AG08396 (cell line): ENCODE measurements around the gene TSSK3.
A peak's percentile ranks its signal among the peaks of the same experiment; 100 is the strongest.

Source experiments
- DNase-seq: peaks from one replicate; pipeline ENCODE4 v3.0.0; 2012; ENCODE audit warnings: low spot score, mixed read lengths

The TSSK3 gene, protein sequence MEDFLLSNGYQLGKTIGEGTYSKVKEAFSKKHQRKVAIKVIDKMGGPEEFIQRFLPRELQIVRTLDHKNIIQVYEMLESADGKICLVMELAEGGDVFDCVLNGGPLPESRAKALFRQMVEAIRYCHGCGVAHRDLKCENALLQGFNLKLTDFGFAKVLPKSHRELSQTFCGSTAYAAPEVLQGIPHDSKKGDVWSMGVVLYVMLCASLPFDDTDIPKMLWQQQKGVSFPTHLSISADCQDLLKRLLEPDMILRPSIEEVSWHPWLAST

DNA sequence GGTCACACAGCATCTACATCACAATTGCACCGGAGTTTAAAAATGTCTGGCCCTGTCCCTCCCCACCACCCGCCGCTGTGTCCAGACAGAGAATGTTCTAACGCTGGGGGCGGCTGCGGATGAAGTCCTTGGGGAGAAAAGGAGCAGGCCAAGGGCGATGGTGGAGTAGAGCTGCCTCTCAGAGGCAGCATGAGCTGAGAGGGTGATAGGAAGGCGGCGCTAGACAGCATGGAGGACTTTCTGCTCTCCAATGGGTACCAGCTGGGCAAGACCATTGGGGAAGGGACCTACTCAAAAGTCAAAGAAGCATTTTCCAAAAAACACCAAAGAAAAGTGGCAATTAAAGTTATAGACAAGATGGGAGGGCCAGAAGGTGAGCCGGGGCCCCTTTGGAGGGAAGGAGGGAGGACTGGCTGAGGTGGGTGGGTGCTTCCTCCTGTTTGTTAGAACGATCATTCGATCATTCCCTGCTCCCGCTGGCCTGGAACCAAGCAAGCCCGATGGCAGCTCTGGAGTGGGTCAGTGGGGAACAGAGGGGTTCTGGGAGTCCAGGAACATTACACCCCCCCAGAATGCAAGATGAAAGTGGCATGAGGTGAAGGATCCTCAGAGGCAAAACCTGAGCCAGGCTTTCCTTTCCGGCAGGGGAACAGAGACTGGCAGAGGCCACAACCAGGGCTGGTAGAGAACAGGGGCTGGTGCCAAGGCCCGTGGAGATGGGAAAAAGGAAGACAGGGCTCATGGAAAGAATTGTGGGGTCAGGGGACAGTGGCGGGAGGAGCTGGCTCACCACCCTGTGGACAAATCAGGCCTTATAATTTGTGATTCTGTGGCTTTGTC is at the start of gene TSSK3, which contains the start of gene FAM229A:
TSSK3 (plus strand) TSS at position 66 of the 840 bp plus-strand sequence; CDS start at position 229, 163 bp downstream.
FAM229A (minus strand) TSS at position 12 of the 840 bp plus-strand sequence. CDS start 394 bp downstream, outside the sequence.
- DNase-seq = no peak

DNA sequence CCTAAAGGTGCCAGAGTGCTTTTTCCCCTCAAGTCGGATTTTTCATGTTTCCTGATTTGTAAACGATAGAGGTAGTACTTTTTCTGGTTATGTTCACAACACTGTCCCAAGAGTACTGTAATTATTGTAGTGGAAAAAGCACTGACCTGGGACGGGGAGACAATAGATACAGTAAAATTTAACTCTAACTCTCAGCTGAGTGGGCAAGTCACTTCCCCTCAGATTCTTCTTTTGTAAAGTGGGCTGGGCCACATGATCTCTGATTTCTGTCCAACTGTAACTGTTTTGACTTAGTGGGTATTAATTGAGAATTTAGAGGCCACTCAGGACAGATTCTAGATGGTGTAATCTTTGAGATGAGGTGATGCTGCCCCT is 45.4 kb upstream of the TSSK3 start:
- DNase-seq = no peak

DNA sequence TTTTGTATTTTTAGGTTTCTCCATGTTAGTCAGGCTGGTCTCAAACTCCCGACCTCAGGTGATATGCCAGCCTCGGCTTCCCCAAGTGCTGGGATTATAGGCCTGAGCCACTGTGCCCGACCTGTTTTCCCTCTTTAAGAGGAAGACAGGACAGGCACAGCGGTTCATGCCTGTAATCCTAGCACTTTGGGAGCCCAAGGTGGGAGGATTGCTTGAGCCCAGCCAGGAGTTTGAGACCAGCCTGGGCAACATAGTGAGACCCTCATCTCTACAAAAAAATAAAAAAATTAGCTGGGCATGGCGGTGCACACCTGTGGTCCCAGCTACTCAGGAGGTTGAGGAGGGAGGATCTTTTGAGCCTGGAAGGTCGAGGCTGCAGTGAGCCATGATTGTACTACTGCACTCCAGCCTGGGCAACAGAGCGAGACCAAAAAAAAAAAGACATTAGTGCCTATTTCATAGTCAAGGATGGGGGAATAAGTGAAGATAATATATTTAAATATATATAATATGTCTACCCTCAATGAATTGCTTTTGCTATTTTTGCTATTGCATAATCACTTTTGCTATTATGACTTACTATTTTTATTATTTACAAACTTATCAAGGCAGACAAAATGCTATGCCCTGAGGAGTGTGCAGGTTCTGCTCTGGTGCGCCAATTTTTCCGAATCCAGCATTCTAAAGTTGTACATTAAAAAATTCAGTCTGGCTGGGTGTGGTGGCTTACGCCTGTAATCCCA is 44.0 kb upstream of the TSSK3 start:
- DNase-seq = no peak

DNA sequence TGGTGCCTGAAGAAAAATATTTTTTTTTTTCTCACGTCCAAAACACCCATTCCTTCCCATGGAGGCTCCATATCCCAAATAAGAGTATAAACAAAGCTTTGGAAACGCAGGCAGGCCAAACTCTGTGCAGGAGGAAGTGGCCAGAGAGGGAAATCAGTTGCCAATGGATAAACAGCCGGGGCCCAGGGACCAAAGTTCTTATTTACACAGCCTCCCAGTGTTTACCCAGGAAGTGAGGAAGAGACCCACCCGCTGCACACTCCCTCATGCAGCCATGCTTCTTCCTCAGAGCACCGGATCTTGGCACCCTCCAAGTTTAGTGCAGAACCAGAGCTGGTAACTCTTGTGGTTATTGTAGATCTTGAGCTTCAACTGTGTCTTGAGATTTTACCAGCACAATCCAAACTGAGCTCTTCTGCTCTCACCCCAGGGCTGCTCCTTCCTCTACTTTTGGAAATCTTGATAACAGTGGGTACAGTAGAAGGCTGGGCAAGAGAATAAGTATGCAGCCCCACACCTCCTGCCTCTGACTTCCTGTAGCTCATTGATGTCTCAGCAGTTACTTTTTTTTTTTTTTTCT is 40.5 kb upstream of the TSSK3 start:
- DNase-seq = no peak

DNA sequence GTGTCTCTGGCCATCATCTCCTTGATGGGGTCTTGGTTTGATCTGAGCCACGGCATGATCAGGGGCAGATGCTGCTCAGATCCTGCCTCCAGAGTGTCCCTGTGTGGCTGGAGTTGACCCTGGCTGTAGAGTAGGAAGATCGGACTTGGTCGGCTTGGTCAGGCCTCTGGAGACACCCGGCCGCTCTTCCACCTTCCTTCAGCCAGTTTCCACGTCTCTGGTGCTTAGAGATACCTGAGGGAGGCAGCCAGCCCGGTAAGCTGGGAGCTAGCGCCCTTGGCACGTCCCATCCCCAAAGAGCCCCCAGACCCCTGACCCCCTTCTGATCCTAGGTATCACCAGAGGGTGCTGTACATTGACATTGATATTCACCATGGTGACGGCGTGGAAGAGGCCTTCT is 35.1 kb upstream of the TSSK3 start:
- DNase-seq = no peak

DNA sequence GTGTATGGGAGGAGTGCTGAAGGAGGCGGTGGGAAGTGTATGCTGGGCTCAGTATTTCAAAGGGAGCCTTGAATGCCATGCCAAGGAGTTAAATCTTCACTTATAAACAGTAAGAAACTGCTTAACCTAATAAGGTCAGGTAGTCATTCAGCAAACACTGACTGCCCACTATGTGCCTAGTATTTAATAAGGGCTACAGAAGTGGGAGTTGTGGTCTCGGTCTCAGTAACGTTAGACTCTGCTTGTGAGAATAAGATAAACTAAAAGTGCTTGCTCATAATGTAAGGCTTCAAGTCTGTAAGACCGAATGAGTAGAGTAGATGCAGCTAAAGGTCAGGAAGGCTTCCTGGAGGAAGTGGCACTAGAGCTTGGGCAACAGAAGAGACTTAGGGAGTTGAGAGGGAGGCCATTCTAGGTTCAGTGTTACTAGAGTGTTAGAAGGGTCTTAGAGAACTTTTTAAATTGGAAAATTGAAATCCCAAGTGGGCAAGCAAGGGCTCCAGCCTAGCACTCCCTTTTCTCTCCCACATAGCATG is 32.3 kb upstream of the TSSK3 start:
- no peak for DNase-seq

DNA sequence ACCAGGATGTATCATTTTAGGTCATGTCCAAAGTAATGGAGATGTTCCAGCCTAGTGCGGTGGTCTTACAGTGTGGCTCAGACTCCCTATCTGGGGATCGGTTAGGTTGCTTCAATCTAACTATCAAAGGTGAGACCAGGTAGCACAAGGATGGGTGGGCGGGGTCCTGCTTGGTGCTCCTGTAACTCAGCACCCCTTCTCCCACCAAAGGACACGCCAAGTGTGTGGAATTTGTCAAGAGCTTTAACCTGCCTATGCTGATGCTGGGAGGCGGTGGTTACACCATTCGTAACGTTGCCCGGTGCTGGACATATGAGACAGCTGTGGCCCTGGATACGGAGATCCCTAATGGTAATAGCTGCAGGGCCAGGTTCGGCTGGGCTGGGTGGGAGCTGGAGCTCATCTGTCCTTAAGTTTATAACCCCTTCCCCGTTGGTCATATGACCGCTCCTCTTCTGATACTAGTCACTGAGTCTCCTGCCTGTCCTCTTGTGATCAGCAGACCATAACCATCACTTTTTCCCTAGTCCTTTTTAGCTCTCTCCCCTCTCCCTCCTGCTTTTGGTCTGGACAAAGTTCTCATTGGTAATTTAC is 31.7 kb upstream of the TSSK3 start:
- DNase-seq = no peak

DNA sequence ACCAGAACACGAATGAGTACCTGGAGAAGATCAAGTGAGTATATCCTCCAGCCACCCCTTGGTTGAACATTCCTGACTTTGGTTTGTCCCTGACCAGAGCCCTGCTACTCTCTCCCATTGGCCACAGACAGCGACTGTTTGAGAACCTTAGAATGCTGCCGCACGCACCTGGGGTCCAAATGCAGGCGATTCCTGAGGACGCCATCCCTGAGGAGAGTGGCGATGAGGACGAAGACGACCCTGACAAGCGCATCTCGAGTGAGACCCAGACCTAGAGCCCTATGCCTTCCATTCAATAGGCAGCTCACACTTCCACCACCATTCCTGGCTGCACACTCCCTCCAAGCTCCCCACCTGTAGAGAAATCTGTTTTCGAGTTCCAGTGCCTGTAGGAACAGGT is 30.8 kb upstream of the TSSK3 start:
- DNase-seq = no peak

DNA sequence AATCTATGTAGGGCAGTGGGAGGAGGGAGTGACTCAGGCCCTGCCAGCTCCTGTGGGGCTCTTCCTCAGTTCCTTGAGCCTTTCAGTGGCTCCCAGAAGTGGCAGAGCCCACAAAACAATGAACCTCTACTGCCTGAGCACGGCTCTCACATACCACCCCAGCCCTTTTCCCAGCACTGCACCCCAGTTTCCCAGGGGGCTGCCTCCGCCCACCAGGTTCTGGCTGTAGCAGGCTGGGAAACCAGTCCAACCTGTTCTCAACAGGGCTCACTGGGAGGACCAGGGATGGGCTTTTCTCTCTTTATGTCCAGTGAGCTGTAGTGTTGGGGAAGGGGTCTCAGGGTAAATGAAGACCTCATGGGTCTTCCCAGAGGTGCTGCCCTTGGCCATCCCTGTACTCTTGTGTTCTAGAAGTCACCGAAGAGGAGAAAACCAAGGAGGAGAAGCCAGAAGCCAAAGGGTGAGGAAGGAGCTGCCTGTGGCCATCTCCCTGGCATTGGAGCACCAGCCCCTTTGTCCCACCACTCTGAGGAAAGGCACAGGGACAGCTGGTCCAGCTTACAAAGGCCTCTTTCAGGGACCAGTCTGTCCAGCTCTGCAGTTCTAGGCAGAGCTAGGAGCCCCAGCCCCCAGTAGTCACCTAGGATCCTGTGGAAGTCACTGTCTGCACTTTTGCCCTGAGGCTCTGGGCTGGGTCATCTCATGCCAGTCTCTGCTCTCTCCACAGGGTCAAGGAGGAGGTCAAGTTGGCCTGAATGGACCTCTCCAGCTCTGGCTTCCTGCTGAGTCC is 29.9 kb upstream of the TSSK3 start:
- DNase-seq = no peak

DNA sequence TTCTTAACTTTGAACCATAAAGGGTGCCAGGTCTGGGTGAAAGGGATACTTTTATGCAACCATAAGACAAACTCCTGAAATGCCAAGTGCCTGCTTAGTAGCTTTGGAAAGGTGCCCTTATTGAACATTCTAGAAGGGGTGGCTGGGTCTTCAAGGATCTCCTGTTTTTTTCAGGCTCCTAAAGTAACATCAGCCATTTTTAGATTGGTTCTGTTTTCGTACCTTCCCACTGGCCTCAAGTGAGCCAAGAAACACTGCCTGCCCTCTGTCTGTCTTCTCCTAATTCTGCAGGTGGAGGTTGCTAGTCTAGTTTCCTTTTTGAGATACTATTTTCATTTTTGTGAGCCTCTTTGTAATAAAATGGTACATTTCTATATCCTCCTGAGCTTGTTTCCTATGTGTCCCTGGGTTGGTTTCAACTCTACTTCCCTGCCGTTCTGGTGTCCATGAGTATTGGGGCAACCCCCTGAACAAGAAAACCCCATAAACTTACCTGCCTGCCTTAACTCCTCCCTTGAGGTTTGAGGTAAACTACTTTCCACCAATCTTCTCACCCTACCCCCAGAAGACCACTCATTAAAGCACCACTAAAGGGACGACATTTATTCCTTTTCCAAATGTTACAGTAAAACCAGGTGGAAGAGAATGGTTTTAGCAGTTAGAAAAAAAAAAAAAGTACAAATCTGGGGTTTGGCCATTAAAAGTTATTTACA is 28.9 kb upstream of the TSSK3 start:
- no peak for DNase-seq

DNA sequence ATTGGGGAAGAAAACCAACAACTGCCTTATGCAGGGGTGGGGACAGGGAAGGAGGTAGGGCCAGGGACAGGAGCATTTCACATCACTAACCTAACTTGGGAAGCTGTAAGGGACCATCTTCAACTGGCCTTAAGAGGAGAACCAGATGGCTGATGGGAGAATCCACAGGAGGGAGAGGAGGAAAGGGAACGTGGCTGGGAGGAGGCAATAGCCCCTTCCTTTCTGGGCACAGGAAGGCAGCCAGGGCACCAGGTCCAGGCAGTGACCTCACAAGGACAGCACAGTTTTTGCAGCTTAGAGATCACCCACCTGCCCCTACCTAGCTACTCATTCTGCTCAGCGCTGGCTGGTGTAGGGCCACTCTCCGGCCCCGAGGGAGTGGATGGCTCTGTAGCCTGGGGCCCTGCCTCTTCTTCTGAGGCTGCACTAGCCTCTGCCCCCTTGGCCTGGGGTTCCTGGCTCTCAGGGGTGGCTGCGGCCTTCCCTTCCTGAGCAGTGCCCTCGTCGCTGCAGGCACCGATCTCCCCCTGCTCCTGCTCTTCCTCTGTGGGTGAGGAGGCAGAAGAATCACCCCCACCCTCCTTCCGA is 28.0 kb upstream of the TSSK3 start:
- DNase-seq = no peak

DNA sequence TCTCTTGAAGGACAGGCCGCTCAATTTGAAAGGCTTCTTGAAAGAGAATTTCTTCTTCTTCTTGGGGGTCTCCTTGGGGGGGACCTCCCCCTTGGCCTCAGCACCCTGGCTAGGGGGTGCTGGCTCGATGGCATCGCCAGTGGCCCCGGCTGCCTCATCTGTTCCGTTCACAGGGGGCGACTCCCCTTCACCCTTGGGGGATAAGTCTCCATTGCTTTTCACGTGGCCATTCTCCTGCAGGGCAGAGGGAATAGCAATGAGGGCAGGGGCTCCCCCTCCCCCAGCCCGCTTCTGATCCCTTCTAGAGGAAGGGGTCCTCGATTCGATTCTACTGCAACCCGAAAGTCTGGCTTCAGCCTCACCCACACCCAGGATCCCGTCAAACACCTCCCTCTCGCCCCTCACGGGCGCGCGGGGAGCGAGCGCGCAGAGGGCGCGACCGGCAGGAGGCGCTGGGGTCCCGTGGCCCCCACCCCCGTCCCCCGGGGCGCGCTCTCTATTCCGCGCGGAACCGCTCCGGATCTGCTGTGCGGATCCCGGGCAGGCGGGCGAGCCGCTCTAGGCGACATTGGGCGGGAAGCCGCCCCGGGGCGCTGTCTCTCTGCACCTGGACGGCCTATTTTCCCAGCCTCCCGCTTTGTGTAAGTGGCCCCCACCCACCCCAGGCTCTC is 27.3 kb upstream of the TSSK3 start:
- peak; percentile 80 for DNase-seq

DNA sequence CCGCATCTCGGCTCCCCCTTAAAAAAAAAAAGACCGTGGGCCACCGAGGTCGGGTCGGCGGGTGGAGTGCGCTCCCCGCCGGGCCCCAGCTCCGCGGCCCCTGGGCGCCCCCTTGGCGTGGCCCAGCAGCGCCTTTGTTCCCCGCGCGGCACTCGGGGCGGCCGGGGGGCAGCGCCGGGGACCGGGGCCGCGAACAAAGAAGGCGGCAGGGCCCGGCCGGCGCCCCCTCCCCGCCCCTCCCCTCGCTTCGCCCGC is 26.9 kb upstream of the TSSK3 start:
- DNase-seq = no peak

DNA sequence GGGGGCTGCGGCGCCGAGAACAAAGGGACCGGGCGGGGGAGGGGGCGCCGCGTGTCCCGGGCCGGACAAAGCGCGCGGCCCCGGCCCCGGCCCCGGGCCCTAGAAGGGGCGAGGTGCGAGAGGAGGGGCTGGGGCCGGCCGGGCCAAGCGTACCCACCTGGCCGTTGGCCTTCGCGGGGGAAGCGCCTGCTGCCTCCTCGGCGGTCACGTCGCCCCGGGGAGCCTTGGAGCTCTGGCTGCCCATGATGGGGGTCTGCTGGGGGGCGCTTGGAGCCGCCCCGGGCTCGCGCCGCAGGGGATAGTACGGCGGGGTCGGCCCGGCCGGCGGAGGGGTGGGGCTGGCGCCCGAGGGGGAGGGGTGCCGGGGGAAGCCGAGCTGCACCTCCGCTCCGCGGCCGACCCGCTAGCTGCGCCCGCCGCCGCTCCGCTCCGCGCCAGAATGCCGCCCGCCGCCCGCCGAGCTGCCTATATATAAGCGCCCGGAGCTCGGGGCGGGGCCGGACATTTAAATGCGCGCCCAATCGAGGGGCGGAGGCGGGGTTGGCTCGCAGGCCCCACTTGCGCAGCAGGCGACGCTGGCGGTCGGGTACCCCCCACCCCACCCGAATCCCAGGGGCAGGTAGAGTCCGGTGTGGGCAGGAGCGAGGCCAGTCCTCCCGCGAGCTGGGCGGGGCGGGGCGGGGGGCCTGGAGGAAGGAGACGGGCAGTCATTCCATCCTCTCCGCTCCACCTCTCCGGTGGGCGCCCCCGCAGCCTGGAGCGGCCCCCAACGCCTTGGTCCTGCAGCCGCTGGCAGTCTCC is 26.3 kb upstream of the TSSK3 start, which contains the start of gene MARCKSL1:
MARCKSL1 (minus strand) TSS at position 444 of the 801 bp plus-strand sequence; CDS start at position 244, 200 bp downstream.
- DNase-seq = peak; percentile 90

DNA sequence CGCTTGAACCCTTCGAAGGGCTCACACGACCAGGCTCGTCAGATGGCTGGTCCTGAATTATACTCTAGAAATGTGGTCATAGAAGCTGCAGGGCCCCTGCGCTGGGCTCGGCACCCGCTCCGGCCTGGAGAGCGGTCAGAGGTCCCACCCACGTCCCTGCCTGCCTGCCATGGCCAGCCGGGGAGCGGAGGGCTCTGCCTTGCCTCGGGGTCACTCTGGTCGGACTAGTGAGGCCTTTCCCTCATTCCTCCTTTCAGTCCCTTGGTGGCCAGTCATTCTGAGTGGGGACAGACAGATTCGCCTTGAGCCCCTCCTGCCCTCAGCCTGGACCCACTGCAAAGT is 25.8 kb upstream of the TSSK3 start:
- no peak for DNase-seq

DNA sequence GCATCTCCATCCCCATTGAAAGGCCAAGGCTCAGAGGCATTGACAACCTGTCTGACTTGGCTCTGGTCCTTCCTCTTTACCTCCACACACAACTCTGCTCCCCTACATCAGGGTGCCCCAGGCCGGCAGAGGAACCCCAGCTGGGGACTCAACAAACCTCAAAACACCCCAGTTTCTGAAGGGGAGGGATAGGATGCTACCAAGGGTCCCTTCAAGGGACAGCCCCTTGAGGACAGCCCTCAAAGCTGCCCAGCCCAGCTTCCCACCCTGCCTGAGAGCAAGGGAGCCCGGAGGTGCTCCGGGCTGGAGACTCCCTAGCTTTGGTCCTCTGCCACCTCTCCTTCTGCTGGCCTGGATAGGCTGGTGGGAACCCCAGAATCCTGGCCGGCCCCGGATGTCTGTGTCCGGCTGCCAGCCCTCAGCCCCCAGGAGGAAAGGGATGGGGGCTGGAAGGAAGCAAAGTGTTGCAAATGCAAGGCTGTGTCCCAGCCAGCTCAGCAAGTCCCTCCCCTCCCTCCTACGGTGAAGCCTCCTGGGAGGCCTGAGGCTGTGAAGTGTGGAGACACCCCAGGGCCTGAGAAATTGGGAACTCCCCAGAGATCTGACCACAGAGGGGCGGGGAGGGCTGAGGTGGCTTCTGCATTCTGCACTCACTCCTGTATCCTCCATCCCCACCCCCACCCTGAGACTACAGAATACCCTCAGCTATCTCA is 25.2 kb upstream of the TSSK3 start:
- peak; percentile 39 for DNase-seq

DNA sequence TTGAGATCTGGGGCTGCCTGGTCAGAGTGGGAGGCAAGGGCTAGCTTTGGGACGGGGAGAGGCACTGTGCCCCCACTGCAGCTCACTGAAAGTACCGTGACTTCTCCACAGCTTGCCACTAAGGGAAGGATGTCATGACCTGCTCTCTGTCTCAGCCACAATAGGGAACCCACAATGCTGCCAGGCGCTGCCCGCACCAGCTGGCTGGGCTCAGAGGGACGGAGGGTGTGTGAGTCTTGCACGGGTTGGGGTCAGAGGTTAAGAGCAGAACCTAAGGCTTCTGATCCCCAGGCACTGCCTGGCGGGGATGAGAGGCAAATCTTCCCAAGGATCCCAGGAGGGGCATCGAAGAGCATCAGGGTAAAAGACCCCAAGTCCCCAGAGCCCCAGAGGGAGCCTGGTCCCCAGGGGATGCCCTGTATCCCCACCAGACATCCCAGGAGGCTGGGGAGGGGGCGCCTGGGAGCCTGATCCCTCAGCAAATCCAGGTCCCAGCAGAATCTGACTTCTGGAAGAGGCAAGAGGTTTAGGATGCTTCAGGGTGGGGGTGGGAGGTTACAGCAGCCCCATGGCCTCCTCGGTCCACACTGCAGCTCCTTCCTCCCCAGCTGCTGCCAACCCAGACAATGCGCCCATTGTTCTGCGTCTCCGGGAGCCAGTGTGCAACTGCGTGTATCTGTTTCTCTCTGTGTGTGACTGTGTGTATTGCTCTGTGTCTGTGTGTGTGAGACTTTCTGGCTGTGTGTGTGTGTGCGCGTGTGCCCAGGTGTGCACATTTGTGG is 24.3 kb upstream of the TSSK3 start:
- no peak for DNase-seq
